Measurements from ENCODE around the gene ATP5MG.

ATP5MG gene

GRCh38 chr11:118439646-118440045 lies 38.2 kb downstream of the ATP5MG start:
- H3K4me3 ChIP-seq (ENCODE audit: low read depth, low read length), result no peak overlapping the region
- TF ChIP-seq CTCF (IDR thresholded peaks at IDR 0.05; ENCODE audit: control insufficient read depth, extremely low read depth, insufficient read depth), result no peak
- DNase-seq (ENCODE audit: low read depth), result no peak

- H3K4me3 ChIP-seq (ENCODE audit: low read depth, low read length), result no peak overlapping the region
- DNase-seq (ENCODE audit: low read depth), result no peak
- no peak for TF ChIP-seq CTCF (IDR thresholded peaks at IDR 0.05; ENCODE audit: control insufficient read depth, extremely low read depth, insufficient read depth)
Measured at GRCh38 chr11:118441770-118442275, 40.4 kb downstream of the ATP5MG start.

GRCh38 chr11:118442301-118442700 lies 40.9 kb downstream of the ATP5MG start:
- no peak for TF ChIP-seq CTCF (IDR thresholded peaks at IDR 0.05; ENCODE audit: control insufficient read depth, extremely low read depth, insufficient read depth)
- no peak overlapping the region for H3K4me3 ChIP-seq (ENCODE audit: low read depth, low read length)
- DNase-seq (ENCODE audit: low read depth), result no peak

- DNase-seq (ENCODE audit: low read depth), result no peak
- no peak overlapping the region for H3K4me3 ChIP-seq (ENCODE audit: low read depth, low read length)
Measured at GRCh38 chr11:118442908-118443589, 41.6 kb downstream of the ATP5MG start.

GRCh38 chr11:118443590-118444218 lies 42.3 kb downstream of the ATP5MG start:
- H3K4me3 ChIP-seq (ENCODE audit: low read depth, low read length), result no peak overlapping the region
- no peak for DNase-seq (ENCODE audit: low read depth)
- no peak for TF ChIP-seq CTCF (IDR thresholded peaks at IDR 0.05; ENCODE audit: control insufficient read depth, extremely low read depth, insufficient read depth)

More at GRCh38 chr11:118442908-118443589, 41.6 kb downstream of the ATP5MG start:
- TF ChIP-seq CTCF (IDR thresholded peaks at IDR 0.05; ENCODE audit: control insufficient read depth, extremely low read depth, insufficient read depth), result no peak

GRCh38 chr11:118447423-118447822 lies 46.0 kb downstream of the ATP5MG start:
- no peak for DNase-seq (ENCODE audit: low read depth)
- no peak overlapping the region for H3K4me3 ChIP-seq (ENCODE audit: low read depth, low read length)
- TF ChIP-seq CTCF (IDR thresholded peaks at IDR 0.05; ENCODE audit: control insufficient read depth, extremely low read depth, insufficient read depth), result no peak

Measured in LNCaP clone FGC (cell line).